GM18909 (cell line): ENCODE measurements around the gene GARNL3.

Source experiments
- ATAC-seq: cut with Tn5 transposase; IDR thresholded peaks from one replicate; pipeline ENCODE4 v1.9.1; 2021; ENCODE audit warnings: mild to moderate bottlenecking; ENCODE audit not compliant: unreplicated experiment, poor library complexity

Gene GARNL3

DNA sequence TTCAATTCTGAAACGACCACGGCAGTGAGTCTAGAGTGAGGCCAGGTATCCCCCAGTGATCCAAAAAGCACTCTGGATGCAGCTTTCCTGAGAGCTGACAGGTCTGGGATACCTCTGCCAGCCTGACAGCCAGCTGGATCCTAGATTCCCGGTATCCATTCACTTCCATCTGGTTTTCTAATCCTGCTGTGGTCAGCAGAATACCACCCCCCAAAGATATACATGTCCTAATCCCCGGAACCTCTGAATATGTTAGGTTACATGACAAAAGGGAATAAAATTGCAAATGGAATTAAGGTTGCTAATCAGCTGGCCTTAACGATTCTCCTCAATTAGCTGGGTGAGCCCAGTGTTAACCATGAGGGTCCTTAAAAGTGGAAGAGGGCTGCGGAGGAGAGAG lies 158.2 kb downstream of the GARNL3 start:
- ATAC-seq = no peak

DNA sequence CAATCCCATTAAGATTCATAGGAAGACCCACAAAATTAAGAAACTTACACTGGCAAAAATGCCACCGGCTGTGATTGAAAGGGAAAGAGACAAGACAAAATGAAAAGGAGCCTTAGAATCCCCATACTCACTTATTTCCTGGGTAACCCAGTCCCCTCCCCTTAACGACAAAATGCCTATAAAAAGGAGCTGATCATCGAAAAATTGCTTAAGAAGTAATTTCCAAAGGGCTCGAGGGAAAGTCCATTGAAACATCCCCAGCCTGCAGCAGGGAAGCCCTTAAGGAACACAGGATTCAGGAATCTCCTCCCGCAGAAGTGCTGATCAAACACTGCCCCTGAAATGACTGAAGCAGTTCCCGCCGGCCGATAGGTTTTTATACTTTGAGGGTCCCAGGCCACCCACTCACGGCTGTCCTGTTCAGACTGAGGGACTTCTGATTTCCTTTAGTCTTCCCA lies 158.9 kb downstream of the GARNL3 start:
- ATAC-seq = no peak

DNA sequence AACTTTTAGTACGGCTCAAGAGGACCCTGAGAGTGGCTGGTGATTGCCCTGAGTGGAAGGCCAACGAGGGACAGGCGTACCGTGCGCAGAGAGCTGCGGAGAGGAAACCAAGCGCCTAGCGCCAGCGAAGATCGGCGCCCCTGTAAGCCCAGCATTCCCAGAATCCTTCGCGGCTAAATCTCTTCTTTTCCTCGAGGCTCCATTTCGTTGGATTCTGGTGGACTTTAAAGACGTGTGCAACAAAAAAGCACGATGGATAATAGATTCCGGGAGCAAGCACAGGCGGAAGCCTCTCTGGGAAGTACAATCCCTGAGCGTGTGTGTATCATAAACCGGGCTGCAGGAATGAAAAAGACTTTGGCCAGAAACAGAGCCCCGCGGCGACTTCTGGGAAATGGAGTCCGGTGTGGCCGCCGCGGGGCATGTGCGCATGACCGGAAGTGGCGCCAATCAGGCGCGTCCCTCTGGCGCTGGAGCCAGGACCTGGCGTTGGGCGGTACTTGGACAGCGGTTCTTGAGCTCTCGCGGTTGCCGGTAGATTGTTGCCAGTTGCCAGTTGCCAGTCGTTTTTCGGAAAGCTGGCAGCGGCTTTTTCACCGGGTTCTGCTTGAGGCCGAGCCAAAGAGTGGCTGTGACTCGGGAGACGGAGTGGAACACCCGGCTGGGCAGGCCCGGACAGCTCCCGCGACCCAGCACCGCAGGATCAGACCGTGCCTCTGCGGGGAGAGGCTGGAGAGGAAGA lies 159.5 kb downstream of the GARNL3 start, which contains the start of gene ZNF79:
Gene ZNF79, plus strand, starts transcription at position 449 of the 742 bp plus-strand sequence. CDS start 406 bp downstream, outside the sequence.
- peak; percentile 86 for ATAC-seq

DNA sequence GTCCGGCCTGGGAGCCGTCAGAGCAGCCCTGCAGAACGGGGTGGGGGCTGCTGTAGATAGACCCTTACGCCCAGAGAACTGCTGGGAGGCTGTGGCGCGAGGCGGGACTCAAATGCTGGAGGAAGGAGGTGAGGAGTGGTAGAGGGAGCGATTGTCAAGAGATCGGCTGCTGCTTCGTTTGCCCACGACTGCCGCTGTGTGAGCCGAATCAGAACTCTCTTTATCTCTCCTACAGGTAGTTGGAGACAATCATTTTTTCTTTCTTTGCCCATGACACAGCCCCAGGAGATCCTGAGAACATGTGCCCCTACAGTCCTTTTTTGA lies 160.1 kb downstream of the GARNL3 start:
- ATAC-seq = no peak

DNA sequence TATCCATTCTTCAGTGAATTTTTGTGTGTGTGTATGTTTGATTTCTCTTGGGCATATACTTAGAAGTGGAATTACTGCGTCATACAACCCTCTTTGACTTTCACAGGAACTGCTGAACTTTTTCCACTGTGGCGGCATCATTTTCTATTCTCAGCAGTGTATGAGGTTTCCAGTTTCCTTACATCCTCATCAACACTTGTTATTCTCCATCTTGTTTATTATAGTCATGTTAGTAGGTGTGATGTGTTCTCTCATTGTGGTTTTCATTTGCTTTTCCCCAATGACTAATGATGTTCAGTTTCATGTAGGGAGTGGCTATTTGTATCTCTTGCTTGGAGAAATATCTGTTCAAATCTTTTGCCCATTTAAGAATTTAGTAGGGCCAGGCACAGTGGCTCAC lies 162.2 kb downstream of the GARNL3 start:
- ATAC-seq = no peak

DNA sequence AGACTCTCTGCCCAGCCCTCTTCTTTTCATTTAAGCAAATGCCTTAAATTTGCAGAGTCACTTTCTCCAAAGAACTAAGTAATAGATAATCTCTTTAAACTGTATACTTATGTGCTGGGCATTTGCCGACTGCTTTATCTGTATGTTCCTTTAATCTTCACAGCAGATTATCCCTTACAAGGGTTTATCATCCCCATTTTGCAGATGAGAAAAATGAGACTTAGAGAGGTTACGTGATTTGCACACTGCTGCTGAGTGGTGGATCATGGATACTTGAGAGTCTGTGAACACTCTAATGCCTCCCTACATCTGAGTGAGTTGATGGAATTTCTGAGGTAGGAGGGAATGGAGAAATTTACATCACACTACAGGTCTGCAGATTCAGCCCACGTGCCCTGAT lies 163.8 kb downstream of the GARNL3 start:
- ATAC-seq = no peak

DNA sequence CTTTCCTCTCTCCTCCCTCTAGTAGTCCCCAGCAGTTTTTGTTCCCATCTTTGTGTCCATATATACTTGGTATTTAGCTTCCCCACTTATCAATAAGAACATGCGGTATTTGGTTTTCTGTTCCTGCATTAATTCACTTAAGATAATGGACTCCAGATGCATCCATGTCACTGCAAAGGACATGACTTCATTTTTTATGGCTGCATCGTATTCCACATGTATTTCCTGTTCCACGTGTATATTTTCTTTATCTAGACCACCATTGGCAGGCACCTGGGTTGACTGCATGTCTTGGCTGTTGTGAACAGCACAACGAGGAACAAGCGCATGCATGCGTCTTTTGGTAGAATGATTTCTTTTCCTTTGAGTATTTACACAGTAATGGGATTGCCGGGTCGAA lies 165.8 kb downstream of the GARNL3 start:
- no peak for ATAC-seq

DNA sequence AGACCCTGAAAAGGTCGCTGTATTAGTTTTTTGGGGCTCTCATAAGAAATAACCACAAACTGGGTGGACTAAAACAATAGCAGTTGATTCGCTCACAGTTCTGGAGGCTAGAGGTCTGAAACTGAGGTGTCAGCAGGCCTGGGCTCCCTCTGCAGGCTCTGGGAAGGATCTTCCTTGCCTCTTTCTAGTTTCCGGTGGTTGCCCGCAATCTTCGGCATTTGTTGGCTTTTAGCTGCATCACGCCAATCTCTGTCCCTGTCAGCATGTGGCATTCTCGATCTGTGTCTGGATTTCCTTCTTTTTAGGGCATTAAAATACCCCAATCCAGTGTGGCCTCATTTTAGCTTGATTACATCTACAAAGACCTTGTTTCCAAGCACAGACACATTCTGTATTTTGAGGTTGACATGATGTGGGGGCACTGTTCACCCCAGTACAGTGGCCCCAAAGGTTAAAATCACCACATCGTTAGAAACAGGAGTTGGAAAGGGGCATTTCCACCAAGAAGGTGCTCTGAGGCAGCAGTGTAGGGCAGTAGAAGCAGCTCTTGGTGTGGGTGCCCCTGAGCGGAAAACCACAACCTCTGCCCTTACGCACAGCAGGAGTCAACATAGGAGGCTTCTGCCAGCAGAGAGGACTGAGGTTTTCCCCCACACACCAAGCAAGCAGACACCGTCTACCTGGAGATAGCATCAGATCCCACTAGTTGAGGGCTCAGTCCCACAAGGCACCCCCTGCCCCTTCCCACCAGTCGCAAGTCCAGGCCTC lies 173.1 kb downstream of the GARNL3 start:
- no peak for ATAC-seq

DNA sequence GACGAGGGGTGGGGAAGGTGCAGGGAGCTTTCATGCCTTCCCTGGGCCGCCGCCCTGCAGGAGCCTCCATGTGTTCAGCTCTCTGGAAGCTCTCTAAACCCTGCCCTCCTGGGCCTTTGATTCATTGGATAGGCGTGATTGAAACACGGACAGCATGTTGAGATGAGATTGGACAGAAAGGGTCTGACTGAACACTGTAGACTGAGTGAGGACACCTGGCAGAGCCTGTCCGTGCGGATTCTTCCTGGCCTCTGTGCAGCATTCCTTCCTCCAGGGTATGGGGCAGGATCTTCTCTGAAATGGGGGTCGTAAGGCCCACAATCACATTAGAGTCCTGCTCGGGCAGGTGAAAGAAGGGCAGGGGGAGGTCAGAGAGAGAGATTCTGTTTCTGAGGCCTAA lies 173.8 kb downstream of the GARNL3 start:
- ATAC-seq = no peak
